ENCODE data around the gene VSTM1. TPM values are rescaled to one million over a fixed set of nuclear protein-coding genes. Genes with fewer than 3 reads are reported as not detected.

Gene VSTM1, protein sequence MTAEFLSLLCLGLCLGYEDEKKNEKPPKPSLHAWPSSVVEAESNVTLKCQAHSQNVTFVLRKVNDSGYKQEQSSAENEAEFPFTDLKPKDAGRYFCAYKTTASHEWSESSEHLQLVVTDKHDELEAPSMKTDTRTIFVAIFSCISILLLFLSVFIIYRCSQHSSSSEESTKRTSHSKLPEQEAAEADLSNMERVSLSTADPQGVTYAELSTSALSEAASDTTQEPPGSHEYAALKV
- total RNA-seq (1 to 10 TPM; 1.4 to 3.6 TPM), polyA plus RNA-seq (1 to 10 TPM in 1 of 2 donors, not detected in 1; 4.5 TPM)
- long read RNA-seq, donor 1, partial matches to known transcripts, result 120 of 130 reads
- long read RNA-seq, donor 1, other reads (novel, unspliced or antisense), result 10 of 130 reads
- long read RNA-seq, donor 2, partial matches to known transcripts, result 10 of 10 reads
- long read RNA-seq, donor 2, other reads (novel, unspliced or antisense), result 0 of 10 reads
- long read RNA-seq, donor 3, result 0 reads
- long read RNA-seq, donor 4, result 0 reads
- long read RNA-seq, donor 5, result 0 reads

DNA sequence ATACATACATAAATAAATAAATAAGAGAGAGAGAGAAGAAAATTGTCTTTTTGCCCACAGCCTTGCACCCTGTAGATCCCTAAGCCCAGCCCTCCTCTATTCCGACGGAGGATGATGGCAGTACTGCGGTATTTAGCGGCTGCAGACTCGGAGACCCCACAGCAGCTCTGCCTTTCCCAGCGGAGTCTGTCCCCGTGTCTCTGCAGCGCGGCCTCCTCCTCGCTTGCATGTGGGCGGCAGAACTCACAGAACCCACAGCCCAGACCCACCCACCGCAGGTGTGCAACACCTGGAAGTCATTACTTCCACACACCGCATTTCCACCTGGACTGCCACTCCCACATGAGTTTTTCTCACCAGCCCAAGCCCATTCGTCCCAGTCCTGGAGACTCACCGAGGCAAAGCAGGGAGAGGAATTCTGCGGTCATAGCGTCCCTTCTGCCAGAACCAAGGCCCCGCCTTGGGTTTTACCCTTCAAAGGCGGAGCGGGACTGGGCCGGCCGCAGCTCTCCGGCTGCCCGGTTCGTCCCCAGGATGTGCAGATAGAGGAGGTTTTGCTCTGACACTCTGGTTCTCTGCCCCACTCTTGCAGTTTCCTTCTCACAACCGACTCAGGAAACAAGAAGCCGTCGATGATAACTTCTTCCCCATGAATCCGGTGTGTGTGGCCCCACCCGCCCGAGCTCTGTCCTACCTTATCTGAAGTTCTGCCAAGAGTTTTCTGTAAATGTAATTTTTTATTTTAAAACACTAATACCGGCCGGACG is at the start of gene VSTM1:
TSS of gene VSTM1 (minus strand) at position 548 of the 767 bp plus-strand sequence. CDS start at position 428, 120 bp downstream.
- Histone ChIP-seq H3K27ac (ENCODE audit: low read depth in 1 of 2, low read length in 1 of 2) (no peak within 1 kb of the TSS), H3K9me3 (ENCODE audit: control insufficient read depth in 4 of 4, insufficient read depth in 3 of 4, low read length in 3 of 4) (peaks cover 0 to 3% (median 0%) of the 10 kb centered on the region in 4 donors), H3K4me3 (no peak within 1 kb of the TSS), H3K4me1 (ENCODE audit: control insufficient read depth in 5 of 5, insufficient read depth in 5 of 5, low read length in 5 of 5) (no peaks in the 10 kb centered on the region), H3K27me3 (ENCODE audit: control insufficient read depth in 3 of 3, insufficient read depth in 3 of 3, low read length in 2 of 3) (no peaks in the 10 kb centered on the region), H3K9ac (ENCODE audit: insufficient read depth in 1 of 2, low read length in 2 of 2) (no peak within 1 kb of the TSS), H3K36me3 (ENCODE audit: control insufficient read depth in 4 of 4, insufficient read depth in 4 of 4, low read length in 4 of 4) (no peaks in the 10 kb centered on the region)
- DNase-seq (no peak), ATAC-seq (ENCODE audit: insufficient read depth, low FRiP score) (no peak)
- 49 to 68% methylated on average over 34 of the region's 34 CpGs for WGBS, 2 donors
- TF ChIP-seq, protein P1, sequence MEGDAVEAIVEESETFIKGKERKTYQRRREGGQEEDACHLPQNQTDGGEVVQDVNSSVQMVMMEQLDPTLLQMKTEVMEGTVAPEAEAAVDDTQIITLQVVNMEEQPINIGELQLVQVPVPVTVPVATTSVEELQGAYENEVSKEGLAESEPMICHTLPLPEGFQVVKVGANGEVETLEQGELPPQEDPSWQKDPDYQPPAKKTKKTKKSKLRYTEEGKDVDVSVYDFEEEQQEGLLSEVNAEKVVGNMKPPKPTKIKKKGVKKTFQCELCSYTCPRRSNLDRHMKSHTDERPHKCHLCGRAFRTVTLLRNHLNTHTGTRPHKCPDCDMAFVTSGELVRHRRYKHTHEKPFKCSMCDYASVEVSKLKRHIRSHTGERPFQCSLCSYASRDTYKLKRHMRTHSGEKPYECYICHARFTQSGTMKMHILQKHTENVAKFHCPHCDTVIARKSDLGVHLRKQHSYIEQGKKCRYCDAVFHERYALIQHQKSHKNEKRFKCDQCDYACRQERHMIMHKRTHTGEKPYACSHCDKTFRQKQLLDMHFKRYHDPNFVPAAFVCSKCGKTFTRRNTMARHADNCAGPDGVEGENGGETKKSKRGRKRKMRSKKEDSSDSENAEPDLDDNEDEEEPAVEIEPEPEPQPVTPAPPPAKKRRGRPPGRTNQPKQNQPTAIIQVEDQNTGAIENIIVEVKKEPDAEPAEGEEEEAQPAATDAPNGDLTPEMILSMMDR (IDR thresholded peaks at IDR 0.05; ENCODE audit: control extremely low read depth, extremely low read depth), result no peak

DNA sequence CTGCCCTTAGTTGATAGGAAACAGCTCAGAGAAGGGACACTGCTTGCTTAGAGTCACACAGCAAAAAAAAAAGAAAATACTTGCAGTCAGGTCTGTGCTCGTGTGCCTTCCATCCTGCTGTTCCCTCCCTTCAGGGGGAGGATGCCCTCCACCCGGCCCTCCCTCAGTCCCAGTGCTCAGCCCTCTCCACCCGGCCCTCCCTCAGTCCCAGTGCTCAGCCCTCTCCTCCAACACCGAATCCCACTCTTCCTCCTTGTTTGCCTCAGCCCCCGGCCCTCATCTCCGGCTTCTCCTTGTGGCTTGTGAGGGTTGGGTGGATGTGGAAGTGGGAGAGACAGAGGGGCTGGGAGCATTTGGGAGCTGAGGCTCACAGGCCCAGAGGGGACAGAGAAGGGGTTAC is 46.0 kb upstream of the VSTM1 start:
- Histone ChIP-seq H3K27ac (ENCODE audit: low read depth in 1 of 2, low read length in 1 of 2) (no peak overlapping the region), H3K36me3 (ENCODE audit: control insufficient read depth in 4 of 4, insufficient read depth in 4 of 4, low read length in 4 of 4) (peaks cover 8 to 49% (median 14%) of the 10 kb centered on the region in 4 donors), H3K9me3 (ENCODE audit: control insufficient read depth in 4 of 4, insufficient read depth in 3 of 4, low read length in 3 of 4) (no peaks in the 10 kb centered on the region), H3K27me3 (ENCODE audit: control insufficient read depth in 3 of 3, insufficient read depth in 3 of 3, low read length in 2 of 3) (no peaks in the 10 kb centered on the region), H3K4me1 (ENCODE audit: control insufficient read depth in 5 of 5, insufficient read depth in 5 of 5, low read length in 5 of 5) (peaks cover 0 to 7% (median 0%) of the 10 kb centered on the region in 5 donors), H3K4me3 (no peak overlapping the region), H3K9ac (ENCODE audit: insufficient read depth in 1 of 2, low read length in 2 of 2) (no peak overlapping the region)
- ATAC-seq (ENCODE audit: insufficient read depth, low FRiP score), result no peak
- no peak for DNase-seq
- 81 to 86% methylated on average over 6 of the region's 6 CpGs for WGBS, 2 donors
- TF ChIP-seq, protein P1 (IDR thresholded peaks at IDR 0.05; ENCODE audit: control extremely low read depth, extremely low read depth), result no peak

DNA sequence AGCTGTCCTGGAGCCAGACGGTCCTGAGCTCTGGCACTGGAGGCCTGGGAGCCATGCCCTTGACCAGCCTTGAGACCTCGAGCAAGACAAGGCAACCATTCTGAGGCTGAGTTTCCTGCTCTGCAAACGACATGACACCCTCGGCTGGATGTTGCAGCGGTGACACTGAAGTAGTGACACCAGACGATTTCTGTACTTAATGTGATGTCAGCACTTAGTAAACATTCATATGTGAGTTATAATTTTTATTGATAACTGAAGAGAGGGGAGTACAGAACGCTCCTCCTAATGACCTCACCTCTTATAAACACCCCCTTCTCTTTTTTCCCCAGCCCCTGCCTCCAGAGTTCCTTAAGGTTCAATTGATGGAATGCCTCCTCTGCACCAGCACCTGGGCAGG is 44.8 kb upstream of the VSTM1 start:
- 82 to 84% methylated on average over 7 of the region's 7 CpGs for WGBS, 2 donors
- DNase-seq (no peak), ATAC-seq (ENCODE audit: insufficient read depth, low FRiP score) (no peak)
- no peaks in the 10 kb centered on the region for H3K27me3 ChIP-seq (ENCODE audit: control insufficient read depth in 3 of 3, insufficient read depth in 3 of 3, low read length in 2 of 3)
- H3K36me3 ChIP-seq (ENCODE audit: control insufficient read depth in 4 of 4, insufficient read depth in 4 of 4, low read length in 4 of 4), result peaks cover 8 to 49% (median 14%) of the 10 kb centered on the region in 4 donors
- no peak overlapping the region for H3K27ac ChIP-seq (ENCODE audit: low read depth in 1 of 2, low read length in 1 of 2)
- peaks cover 0 to 2% (median 0%) of the 10 kb centered on the region in 5 donors for H3K4me1 ChIP-seq (ENCODE audit: control insufficient read depth in 5 of 5, insufficient read depth in 5 of 5, low read length in 5 of 5)
- H3K4me3 ChIP-seq, result no peak overlapping the region
- no peak overlapping the region for H3K9ac ChIP-seq (ENCODE audit: insufficient read depth in 1 of 2, low read length in 2 of 2)
- TF ChIP-seq, protein P1 (IDR thresholded peaks at IDR 0.05; ENCODE audit: control extremely low read depth, extremely low read depth), result no peak
- H3K9me3 ChIP-seq (ENCODE audit: control insufficient read depth in 4 of 4, insufficient read depth in 3 of 4, low read length in 3 of 4), result no peaks in the 10 kb centered on the region
